GM18861 (cell line): Measurements from ENCODE around the gene CAB39L.

ENCODE experiments used
- ATAC-seq: cut with Tn5 transposase; IDR thresholded peaks from one replicate; pipeline ENCODE4 v1.9.1; 2021; ENCODE audit not compliant: unreplicated experiment

Gene CAB39L

GRCh38 chr13:49443357-49443703, 534 bp downstream of the CAB39L start:
- ATAC-seq = no peak

- no peak for ATAC-seq
Measured at GRCh38 chr13:49441846-49442245, 2.0 kb downstream of the CAB39L start.

- ATAC-seq = no peak
Measured at GRCh38 chr13:49441312-49441711, 2.6 kb downstream of the CAB39L start.

- ATAC-seq = no peak
Measured at GRCh38 chr13:49439609-49440008, 4.3 kb downstream of the CAB39L start.

GRCh38 chr13:49437705-49438104, 6.2 kb downstream of the CAB39L start:
- ATAC-seq = no peak

GRCh38 chr13:49436890-49437289, 7.0 kb downstream of the CAB39L start:
- no peak for ATAC-seq

- ATAC-seq = no peak
Measured at GRCh38 chr13:49435992-49436391, 7.9 kb downstream of the CAB39L start.

GRCh38 chr13:49429121-49429520, 14.7 kb downstream of the CAB39L start:
- ATAC-seq = no peak

GRCh38 chr13:49428041-49428763, 15.7 kb downstream of the CAB39L start:
- no peak for ATAC-seq

GRCh38 chr13:49424011-49424560, 19.8 kb downstream of the CAB39L start:
- no peak for ATAC-seq

GRCh38 chr13:49421391-49421790, 22.5 kb downstream of the CAB39L start:
- peak; percentile 81 for ATAC-seq

GRCh38 chr13:49419276-49419675, 24.6 kb downstream of the CAB39L start:
- no peak for ATAC-seq

- ATAC-seq = no peak
Measured at GRCh38 chr13:49418206-49418605, 25.7 kb downstream of the CAB39L start.

GRCh38 chr13:49417161-49417560, 26.7 kb downstream of the CAB39L start:
- ATAC-seq = no peak

- no peak for ATAC-seq
Measured at GRCh38 chr13:49412749-49413148, 31.1 kb downstream of the CAB39L start.

GRCh38 chr13:49411353-49411752, 32.5 kb downstream of the CAB39L start:
- ATAC-seq = no peak

GRCh38 chr13:49410477-49410876, 33.4 kb downstream of the CAB39L start:
- no peak for ATAC-seq

- ATAC-seq = no peak
Measured at GRCh38 chr13:49410006-49410405, 33.9 kb downstream of the CAB39L start.

- ATAC-seq = no peak
Measured at GRCh38 chr13:49409008-49409407, 34.9 kb downstream of the CAB39L start.

- ATAC-seq = no peak
Measured at GRCh38 chr13:49407936-49408335, 35.9 kb downstream of the CAB39L start.

- ATAC-seq = no peak
Measured at GRCh38 chr13:49407068-49407467, 36.8 kb downstream of the CAB39L start.

- ATAC-seq = no peak
Measured at GRCh38 chr13:49404703-49405020, 39.2 kb downstream of the CAB39L start.
